SHP77 treated with DMSO at 0.1 percent for 48 hours (cell line): Measurements from ENCODE around the gene ZCCHC3.

Experiments used
- DNase-seq: peaks from one replicate; lab custom pipeline; 2025; lab: John Stamatoyannopoulos, UW

The ZCCHC3 gene

GRCh38 chr20:284172-284571, 13.2 kb upstream of the ZCCHC3 start:
- DNase-seq: no peak

- no peak for DNase-seq
Observed at GRCh38 chr20:286508-286907, 10.9 kb upstream of the ZCCHC3 start.

GRCh38 chr20:288956-289692, 8.2 kb upstream of the ZCCHC3 start:
- DNase-seq: no peak

- no peak for DNase-seq
Observed at GRCh38 chr20:289693-290083, 7.7 kb upstream of the ZCCHC3 start.

GRCh38 chr20:290084-290831, 7.1 kb upstream of the ZCCHC3 start, which contains the start of gene C20orf96:
Gene C20orf96, minus strand, starts transcription at chr20:290750. Its CDS starts 140 bp downstream, at chr20:290610.
- DNase-seq: peak; percentile 90

- DNase-seq: no peak
Observed at GRCh38 chr20:294602-295001, 2.8 kb upstream of the ZCCHC3 start.

GRCh38 chr20:295804-296203, 1.6 kb upstream of the ZCCHC3 start:
- no peak for DNase-seq

GRCh38 chr20:297925-298775, 780 bp downstream of the ZCCHC3 start:
- peak; percentile 20 for DNase-seq

GRCh38 chr20:298776-299391, 1.5 kb downstream of the ZCCHC3 start:
- no peak for DNase-seq

GRCh38 chr20:300345-300990, 3.1 kb downstream of the ZCCHC3 start:
- no peak for DNase-seq

GRCh38 chr20:301886-302848, 4.8 kb downstream of the ZCCHC3 start:
- DNase-seq: no peak

GRCh38 chr20:305745-306144, 8.4 kb downstream of the ZCCHC3 start:
- DNase-seq: no peak

- DNase-seq: no peak
Observed at GRCh38 chr20:308427-309038, 11.2 kb downstream of the ZCCHC3 start.

- DNase-seq: peak; percentile 63
Observed at GRCh38 chr20:309306-309840, 12.0 kb downstream of the ZCCHC3 start.

- DNase-seq: peak; percentile 99
Observed at GRCh38 chr20:309841-310644, 12.7 kb downstream of the ZCCHC3 start.

- DNase-seq: no peak
Observed at GRCh38 chr20:310645-311044, 13.3 kb downstream of the ZCCHC3 start.

- no peak for DNase-seq
Observed at GRCh38 chr20:311609-312008, 14.2 kb downstream of the ZCCHC3 start.

GRCh38 chr20:312067-312466, 14.7 kb downstream of the ZCCHC3 start:
- DNase-seq: no peak

- DNase-seq: no peak
Observed at GRCh38 chr20:312866-313265, 15.5 kb downstream of the ZCCHC3 start.
